ENCODE results near the gene TRAF2.

The TRAF2 gene

DNA sequence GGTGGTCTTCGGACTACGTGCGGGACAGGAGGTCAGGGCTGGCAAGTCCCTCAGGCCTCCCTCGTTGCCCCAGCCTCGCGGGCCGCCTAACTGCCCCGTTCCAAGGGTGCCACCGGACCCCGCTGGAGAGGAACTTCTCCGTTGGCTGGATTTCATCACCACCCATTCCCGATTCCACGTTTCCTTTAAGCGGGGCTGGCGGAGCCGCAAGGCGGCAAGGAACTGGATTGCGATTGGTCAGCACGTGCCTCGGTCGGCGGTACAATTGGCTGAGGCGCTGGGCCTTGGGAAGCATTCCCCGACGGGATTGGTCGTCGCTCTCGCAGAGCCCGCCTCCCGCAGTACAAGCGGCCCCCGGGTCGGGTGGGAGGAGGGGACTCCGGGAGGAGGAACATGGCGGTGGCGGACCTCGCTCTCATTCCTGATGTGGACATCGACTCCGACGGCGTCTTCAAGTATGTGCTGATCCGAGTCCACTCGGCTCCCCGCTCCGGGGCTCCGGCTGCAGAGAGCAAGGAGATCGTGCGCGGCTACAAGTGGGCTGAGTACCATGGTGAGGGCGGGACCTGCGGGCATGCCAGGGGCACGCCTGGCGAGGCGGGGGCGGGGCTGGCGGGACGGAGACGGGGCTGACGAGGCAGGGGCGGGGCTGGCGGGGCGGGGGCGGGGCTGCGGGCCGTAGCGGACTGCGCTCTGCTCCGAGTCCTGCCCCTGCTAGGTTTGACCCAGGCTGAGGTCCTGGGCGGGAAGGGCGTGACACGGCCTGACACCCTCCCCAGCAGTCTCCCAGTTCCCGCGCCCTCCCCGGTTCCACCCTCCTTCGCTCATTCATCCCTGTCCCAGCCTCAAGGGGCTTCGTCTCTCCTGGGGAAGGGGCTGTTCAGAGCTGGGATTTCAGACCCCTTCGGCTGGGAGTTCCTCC is 37.0 kb upstream of the TRAF2 start, which contains the start of gene PHPT1:
Gene PHPT1 (plus strand): TSS at position 372 of the 922 bp plus-strand sequence. CDS start 22 bp downstream, at position 394.
- Histone ChIP-seq H3K27me3 (ENCODE audit: insufficient read depth, low read length) (peaks cover 6% of the 10 kb centered on the region; the same call in 1 of the 2 replicates), H3K4me1 (ENCODE audit: insufficient read depth, low read length) (peaks cover 4% of the 10 kb centered on the region; the same call in 1 of the 2 replicates), H3K4me3 (ENCODE audit: low read length) (peak within 1 kb of the TSS; percentile 74), H3K27ac (ENCODE audit: low read length) (peak within 1 kb of the TSS; percentile 57), H3K9me3 (ENCODE audit: insufficient read depth, low read depth, low read length) (no peaks in the 10 kb centered on the region), H3K36me3 (ENCODE audit: insufficient read depth, low read depth, low read length) (peaks cover 16% of the 10 kb centered on the region), H3K9ac (ENCODE audit: low read depth, low read length) (peak within 1 kb of the TSS; percentile 81)

DNA sequence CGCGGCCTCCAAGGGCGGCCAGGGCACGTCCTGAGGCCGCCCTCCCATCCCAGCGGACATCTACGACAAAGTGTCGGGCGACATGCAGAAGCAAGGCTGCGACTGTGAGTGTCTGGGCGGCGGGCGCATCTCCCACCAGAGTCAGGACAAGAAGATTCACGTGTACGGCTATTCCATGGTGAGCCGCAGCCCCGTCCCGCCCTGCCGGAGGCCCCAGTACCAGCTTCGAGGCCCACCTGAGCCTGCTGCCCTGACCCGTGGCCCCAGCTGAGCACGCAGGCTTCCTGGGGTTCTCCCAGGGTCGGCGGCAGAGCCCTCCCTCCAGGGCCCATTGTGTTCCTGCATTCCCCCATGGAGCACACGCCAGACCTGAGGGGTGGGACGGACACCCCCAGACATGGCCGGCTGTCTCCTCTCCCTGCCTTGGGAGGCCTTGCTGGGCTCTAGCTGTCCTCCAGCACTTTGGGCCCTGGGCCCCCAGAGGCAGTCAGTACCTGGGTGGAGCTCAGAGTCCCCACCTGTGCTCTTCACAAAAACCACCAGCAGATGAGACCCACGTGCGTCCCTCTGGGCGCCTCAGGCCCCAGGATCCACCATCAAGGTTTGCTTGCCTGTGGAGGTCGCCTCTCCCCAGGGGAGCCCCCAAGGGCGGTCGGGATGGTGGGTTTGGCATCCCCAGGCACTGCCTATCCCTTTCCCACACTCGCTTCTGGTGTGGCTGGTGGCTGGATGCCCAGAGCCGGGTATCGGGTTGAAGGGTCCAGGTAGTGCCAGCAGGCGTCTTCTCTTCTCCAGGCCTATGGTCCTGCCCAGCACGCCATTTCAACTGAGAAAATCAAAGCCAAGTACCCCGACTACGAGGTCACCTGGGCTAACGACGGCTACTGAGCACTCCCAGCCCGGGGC is 36.1 kb upstream of the TRAF2 start:
- Histone ChIP-seq H3K27ac (ENCODE audit: low read length) (no peak overlapping the region), H3K4me1 (ENCODE audit: insufficient read depth, low read length) (peaks cover 4% of the 10 kb centered on the region; the same call in 1 of the 2 replicates)

DNA sequence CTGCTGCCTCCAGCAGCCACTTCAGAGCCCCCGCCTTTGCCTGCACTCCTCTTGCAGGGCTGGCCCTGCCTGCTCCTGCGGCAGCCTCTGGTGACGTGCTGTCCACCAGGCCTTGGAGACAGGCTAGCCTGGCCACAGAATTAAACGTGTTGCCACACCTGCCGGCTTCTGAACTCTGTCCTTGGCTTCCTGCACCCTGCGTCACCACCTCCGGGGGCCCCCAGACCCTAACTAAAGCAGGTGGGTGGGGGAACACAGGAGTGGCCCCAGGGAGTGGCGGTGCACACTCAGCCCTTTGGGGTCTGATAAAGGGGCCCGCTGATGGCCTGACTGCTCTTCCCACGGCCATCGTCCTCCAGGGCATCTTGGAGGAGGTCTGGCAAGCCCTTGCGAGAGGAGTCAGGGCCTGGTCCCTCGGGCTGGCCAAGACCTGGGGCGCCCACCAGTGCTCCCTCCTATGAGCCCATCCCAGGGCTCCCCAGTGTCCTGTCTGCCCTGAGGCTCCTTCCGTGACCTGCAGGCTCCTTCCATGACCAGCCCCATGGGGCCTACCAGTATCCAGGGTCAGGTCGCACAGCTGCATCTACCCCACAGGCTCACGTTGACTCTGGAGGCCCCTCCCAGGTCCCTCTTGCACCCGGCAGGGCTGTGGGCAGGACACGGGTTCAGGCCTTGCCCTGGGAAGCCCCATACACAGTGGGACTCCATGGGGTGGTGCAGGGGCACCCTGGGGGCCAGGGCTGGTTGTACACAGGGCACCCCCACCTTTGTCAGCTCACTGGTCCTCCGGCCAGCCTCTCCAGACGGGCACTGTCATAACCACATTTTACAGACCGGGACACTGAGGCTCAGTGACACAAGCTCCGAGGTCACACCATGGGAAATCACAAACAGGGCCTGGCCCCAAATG is 35.2 kb upstream of the TRAF2 start:
- H3K27me3 ChIP-seq (ENCODE audit: insufficient read depth, low read length): peaks cover 6% of the 10 kb centered on the region; the same call in 1 of the 2 replicates
- H3K9me3 ChIP-seq (ENCODE audit: insufficient read depth, low read depth, low read length): no peaks in the 10 kb centered on the region
- peaks cover 4% of the 10 kb centered on the region; the same call in 1 of the 2 replicates for H3K4me1 ChIP-seq (ENCODE audit: insufficient read depth, low read length)
- H3K27ac ChIP-seq (ENCODE audit: low read length): no peak overlapping the region
- no peak overlapping the region for H3K4me3 ChIP-seq (ENCODE audit: low read length)
- peaks cover 16% of the 10 kb centered on the region for H3K36me3 ChIP-seq (ENCODE audit: insufficient read depth, low read depth, low read length)
- no peak overlapping the region for H3K9ac ChIP-seq (ENCODE audit: low read depth, low read length)

More for the DNA sequence above, 36.1 kb upstream of the TRAF2 start:
- H3K9ac ChIP-seq (ENCODE audit: low read depth, low read length): peak overlapping the region; percentile 65; the same call in 1 of the 2 replicates
- peaks cover 6% of the 10 kb centered on the region; the same call in 1 of the 2 replicates for H3K27me3 ChIP-seq (ENCODE audit: insufficient read depth, low read length)
- peaks cover 16% of the 10 kb centered on the region for H3K36me3 ChIP-seq (ENCODE audit: insufficient read depth, low read depth, low read length)
- H3K4me3 ChIP-seq (ENCODE audit: low read length): peak overlapping the region; percentile 74
- no peaks in the 10 kb centered on the region for H3K9me3 ChIP-seq (ENCODE audit: insufficient read depth, low read depth, low read length)

DNA sequence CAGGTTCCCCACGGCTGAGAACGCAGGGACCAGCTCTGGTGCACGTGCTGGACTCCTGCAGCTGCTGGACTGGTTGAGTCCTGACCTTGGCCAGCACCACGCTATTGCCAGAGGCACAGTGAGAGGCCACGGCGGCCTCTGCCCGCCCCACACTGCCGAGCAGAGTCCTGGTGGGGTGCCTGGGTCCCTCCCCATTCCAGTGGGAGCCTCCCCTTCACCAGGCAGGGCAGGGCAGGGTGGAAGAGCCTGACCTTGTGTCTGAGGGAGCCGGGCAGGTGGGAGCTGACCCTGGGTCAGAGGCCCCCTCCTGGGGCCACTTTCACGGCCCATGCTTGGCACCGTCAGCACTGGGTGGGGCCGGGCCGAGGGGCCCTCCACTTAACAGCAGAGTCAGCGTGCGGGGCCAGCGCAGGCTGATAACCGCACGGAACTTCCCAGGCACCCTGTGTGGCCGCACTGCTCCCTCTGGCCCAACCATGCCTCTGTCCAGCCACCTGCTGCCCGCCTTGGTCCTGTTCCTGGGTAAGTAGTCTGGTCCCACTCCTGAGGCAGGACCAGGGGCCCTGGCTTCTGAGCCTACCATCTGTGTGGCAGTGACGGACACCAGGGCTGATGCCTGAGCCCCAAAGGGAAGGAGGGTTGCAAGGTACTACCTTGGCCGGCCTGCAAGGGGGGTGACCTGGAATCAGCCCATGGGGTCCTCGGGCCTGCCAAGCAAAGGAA is 34.2 kb upstream of the TRAF2 start, which contains the start of gene MAMDC4:
Gene MAMDC4 (plus strand): TSS at position 406 of the 723 bp plus-strand sequence. CDS start 71 bp downstream, at position 477.
- Histone ChIP-seq H3K36me3 (ENCODE audit: insufficient read depth, low read depth, low read length) (peaks cover 16% of the 10 kb centered on the region), H3K27me3 (ENCODE audit: insufficient read depth, low read length) (no peaks in the 10 kb centered on the region; the same call in 1 of the 2 replicates), H3K4me3 (ENCODE audit: low read length) (no peak within 1 kb of the TSS), H3K4me1 (ENCODE audit: insufficient read depth, low read length) (peaks cover 4% of the 10 kb centered on the region; the same call in 1 of the 2 replicates), H3K9me3 (ENCODE audit: insufficient read depth, low read depth, low read length) (no peaks in the 10 kb centered on the region), H3K9ac (ENCODE audit: low read depth, low read length) (no peak within 1 kb of the TSS), H3K27ac (ENCODE audit: low read length) (no peak within 1 kb of the TSS)

DNA sequence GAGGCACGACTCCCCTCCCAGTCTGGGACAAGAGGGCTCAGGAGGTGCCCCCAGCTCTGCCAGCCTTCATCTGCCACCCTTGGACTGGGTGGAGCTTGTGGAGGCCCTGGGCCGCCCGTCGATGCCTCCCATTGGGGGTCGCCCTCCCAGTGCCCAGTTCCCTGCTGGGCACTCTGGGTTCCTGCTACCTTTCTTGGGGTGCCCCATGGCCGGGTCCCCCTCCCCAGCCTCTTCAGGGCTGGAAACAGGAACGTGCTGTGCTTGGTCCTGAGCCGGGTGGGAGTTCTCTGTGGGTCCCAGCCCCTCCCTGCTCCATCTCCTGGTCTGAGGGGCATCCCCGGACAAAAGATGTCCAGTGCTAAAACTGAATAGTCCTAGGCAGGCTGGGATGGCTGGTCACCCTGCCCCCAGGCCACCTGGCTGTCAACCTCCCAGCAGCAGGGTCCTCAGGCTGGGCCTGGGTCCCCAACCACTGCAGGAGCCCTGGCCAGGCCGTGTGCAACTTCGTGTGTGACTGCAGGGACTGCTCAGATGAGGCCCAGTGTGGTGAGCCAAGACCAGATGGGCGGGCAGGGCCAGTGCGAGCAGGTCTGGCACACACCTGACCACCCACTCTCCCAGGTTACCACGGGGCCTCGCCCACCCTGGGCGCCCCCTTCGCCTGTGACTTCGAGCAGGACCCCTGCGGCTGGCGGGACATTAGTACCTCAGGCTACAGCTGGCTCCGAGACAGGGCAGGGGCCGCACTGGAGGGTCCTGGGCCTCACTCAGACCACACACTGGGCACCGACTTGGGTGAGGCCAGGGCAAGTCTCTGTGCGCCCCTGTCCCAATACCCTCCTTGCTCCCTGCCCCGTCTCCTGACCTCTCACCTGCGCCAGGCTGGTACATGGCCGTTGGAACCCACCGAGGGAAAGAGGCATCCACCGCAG is 33.4 kb upstream of the TRAF2 start:
- Histone ChIP-seq H3K36me3 (ENCODE audit: insufficient read depth, low read depth, low read length) (peaks cover 16% of the 10 kb centered on the region), H3K9ac (ENCODE audit: low read depth, low read length) (no peak overlapping the region), H3K4me1 (ENCODE audit: insufficient read depth, low read length) (peaks cover 4% of the 10 kb centered on the region; the same call in 1 of the 2 replicates), H3K4me3 (ENCODE audit: low read length) (no peak overlapping the region), H3K9me3 (ENCODE audit: insufficient read depth, low read depth, low read length) (no peaks in the 10 kb centered on the region), H3K27ac (ENCODE audit: low read length) (no peak overlapping the region), H3K27me3 (ENCODE audit: insufficient read depth, low read length) (no peaks in the 10 kb centered on the region)

DNA sequence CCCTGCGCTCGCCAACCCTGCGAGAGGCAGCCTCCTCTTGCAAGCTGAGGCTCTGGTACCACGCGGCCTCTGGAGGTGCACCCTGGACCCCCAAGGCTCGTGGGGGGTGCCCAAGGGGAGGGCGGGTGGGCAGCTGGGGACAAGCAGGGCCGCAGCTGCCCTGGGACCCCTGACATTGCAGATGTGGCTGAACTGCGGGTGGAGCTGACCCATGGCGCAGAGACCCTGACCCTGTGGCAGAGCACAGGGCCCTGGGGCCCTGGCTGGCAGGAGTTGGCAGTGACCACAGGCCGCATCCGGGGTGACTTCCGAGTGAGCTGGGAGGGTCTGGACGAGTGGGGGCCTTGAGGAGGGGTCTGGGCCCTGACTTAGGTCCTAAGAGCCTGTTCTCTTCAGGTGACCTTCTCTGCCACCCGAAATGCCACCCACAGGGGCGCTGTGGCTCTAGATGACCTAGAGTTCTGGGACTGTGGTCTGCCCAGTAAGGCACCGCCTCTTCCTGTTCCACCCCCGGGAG is 32.7 kb upstream of the TRAF2 start:
- no peaks in the 10 kb centered on the region for H3K9me3 ChIP-seq (ENCODE audit: insufficient read depth, low read depth, low read length)
- H3K9ac ChIP-seq (ENCODE audit: low read depth, low read length): no peak overlapping the region
- H3K27me3 ChIP-seq (ENCODE audit: insufficient read depth, low read length): no peaks in the 10 kb centered on the region
- peaks cover 16% of the 10 kb centered on the region for H3K36me3 ChIP-seq (ENCODE audit: insufficient read depth, low read depth, low read length)
- no peak overlapping the region for H3K4me3 ChIP-seq (ENCODE audit: low read length)
- H3K27ac ChIP-seq (ENCODE audit: low read length): no peak overlapping the region
- peaks cover 4% of the 10 kb centered on the region; the same call in 1 of the 2 replicates for H3K4me1 ChIP-seq (ENCODE audit: insufficient read depth, low read length)

DNA sequence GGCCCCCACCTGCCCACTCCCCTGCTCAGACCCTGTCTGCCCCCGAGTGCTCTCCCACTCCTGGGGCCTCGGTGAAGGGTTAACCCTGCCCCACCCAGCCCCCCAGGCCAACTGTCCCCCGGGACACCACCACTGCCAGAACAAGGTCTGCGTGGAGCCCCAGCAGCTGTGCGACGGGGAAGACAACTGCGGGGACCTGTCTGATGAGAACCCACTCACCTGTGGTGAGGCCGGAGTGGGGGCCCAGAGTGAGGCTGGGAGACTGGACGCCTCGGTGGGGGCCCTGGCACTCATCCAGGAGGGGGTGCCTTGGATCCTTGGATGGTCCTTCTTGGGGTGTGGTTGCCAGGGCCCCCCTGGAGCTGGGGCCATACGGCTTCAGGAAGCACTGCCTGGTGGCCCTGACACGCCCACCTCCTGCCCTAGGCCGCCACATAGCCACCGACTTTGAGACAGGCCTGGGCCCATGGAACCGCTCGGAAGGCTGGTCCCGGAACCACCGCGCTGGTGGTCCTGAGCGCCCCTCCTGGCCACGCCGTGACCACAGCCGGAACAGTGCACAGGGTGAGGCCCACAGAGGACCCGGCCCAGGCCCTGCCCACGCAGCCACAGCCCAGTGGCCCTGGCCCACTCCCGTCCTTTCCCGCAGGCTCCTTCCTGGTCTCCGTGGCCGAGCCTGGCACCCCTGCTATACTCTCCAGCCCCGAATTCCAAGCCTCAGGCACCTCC is 32.0 kb upstream of the TRAF2 start:
- H3K9me3 ChIP-seq (ENCODE audit: insufficient read depth, low read depth, low read length): no peaks in the 10 kb centered on the region
- H3K4me1 ChIP-seq (ENCODE audit: insufficient read depth, low read length): peaks cover 4% of the 10 kb centered on the region; the same call in 1 of the 2 replicates
- H3K9ac ChIP-seq (ENCODE audit: low read depth, low read length): no peak overlapping the region
- H3K4me3 ChIP-seq (ENCODE audit: low read length): no peak overlapping the region
- no peak overlapping the region for H3K27ac ChIP-seq (ENCODE audit: low read length)
- H3K27me3 ChIP-seq (ENCODE audit: insufficient read depth, low read length): no peaks in the 10 kb centered on the region
- H3K36me3 ChIP-seq (ENCODE audit: insufficient read depth, low read depth, low read length): peaks cover 16% of the 10 kb centered on the region

DNA sequence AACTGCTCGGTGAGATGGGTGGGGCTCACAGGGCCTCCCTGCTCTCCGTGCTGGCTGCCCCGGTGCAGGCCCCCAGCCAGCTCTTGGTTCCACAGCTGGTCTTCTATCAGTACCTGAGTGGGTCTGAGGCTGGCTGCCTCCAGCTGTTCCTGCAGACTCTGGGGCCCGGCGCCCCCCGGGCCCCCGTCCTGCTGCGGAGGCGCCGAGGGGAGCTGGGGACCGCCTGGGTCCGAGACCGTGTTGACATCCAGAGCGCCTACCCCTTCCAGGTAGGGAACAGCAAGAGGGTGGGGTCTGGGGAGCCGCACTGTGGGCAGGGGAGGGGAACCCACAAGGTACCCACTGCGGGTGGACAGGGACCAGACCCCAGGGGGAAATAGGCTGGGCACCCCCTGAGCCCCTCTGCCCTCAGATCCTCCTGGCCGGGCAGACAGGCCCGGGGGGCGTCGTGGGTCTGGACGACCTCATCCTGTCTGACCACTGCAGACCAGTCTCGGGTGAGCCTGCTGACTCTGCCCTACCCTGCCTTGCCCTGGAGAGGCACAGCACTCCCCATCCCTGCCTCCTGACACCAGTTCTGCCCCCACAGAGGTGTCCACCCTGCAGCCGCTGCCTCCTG is 31.4 kb upstream of the TRAF2 start:
- H3K4me3 ChIP-seq (ENCODE audit: low read length): no peak overlapping the region
- no peaks in the 10 kb centered on the region for H3K9me3 ChIP-seq (ENCODE audit: insufficient read depth, low read depth, low read length)
- H3K27me3 ChIP-seq (ENCODE audit: insufficient read depth, low read length): no peaks in the 10 kb centered on the region
- no peak overlapping the region for H3K27ac ChIP-seq (ENCODE audit: low read length)
- H3K36me3 ChIP-seq (ENCODE audit: insufficient read depth, low read depth, low read length): peaks cover 16% of the 10 kb centered on the region
- no peak overlapping the region for H3K9ac ChIP-seq (ENCODE audit: low read depth, low read length)
- H3K4me1 ChIP-seq (ENCODE audit: insufficient read depth, low read length): peaks cover 3% of the 10 kb centered on the region; the same call in 1 of the 2 replicates

Measured in iPS-20b (cell line).